Activated T-cell treated with anti-CD3 and anti-CD28 coated beads, Interleukin-2, amount 50 U/mL, for 24 hours (primary cell): ENCODE results near the gene PLAGL1.
"Not testable (repeated sequence)": the region's sequence is repeated elsewhere in the genome, so short reads cannot be mapped to it uniquely, and the experiment has no call there.

Experiments used
- DNase-seq: peaks from one replicate; pipeline ENCODE4 v3.0.0-alpha.2; 2020
- H3K27ac Mint-ChIP-seq: 2 replicates; pipeline ENCODE4 v1.8.0; 2020; ENCODE audit warnings: mild to moderate bottlenecking, mixed read lengths
- H3K27me3 Mint-ChIP-seq: 2 replicates; pipeline ENCODE4 v1.8.0; 2020; ENCODE audit warnings: mixed read lengths
- H3K36me3 Mint-ChIP-seq: 2 replicates; pipeline ENCODE4 v1.8.0; 2020; ENCODE audit warnings: low read depth, mixed read lengths
- H3K4me1 Mint-ChIP-seq: 2 replicates; pipeline ENCODE4 v1.8.0; 2020; ENCODE audit warnings: low read depth, mixed read lengths
- H3K4me3 Mint-ChIP-seq: 2 replicates; pipeline ENCODE4 v1.8.0; 2020; ENCODE audit warnings: mild to moderate bottlenecking, moderate library complexity, mixed read lengths
- H3K9me3 Mint-ChIP-seq: 2 replicates; pipeline ENCODE4 v1.8.0; 2020; ENCODE audit warnings: mixed read lengths

Gene PLAGL1

GRCh38 chr6:144008120-144008811 is at the start of gene PLAGL1:
Gene PLAGL1 (minus strand): TSS chr6:144008259. CDS start chr6:143948136, 60,123 bp downstream.
- H3K27ac Mint-ChIP-seq: peak within 1 kb of the TSS; percentile 50
- no peaks in the 10 kb centered on the region for H3K36me3 Mint-ChIP-seq
- DNase-seq: peak; percentile 57
- H3K27me3 Mint-ChIP-seq: peaks cover 38% of the 10 kb centered on the region
- no peaks in the 10 kb centered on the region for H3K9me3 Mint-ChIP-seq
- peak within 1 kb of the TSS; percentile 74 for H3K4me3 Mint-ChIP-seq
- peaks cover 17% of the 10 kb centered on the region for H3K4me1 Mint-ChIP-seq

GRCh38 chr6:144055121-144055931 is 47.3 kb upstream of the PLAGL1 start:
- DNase-seq: no peak
- Mint-ChIP-seq H3K9me3 (no peaks in the 10 kb centered on the region), H3K4me3 (peak overlapping the region; percentile 75), H3K27ac (peak overlapping the region; percentile 94), H3K36me3 (no peaks in the 10 kb centered on the region), H3K27me3 (no peaks in the 10 kb centered on the region), H3K4me1 (peaks cover 41% of the 10 kb centered on the region)

GRCh38 chr6:144053601-144054000 is 45.5 kb upstream of the PLAGL1 start:
- peaks cover 41% of the 10 kb centered on the region for H3K4me1 Mint-ChIP-seq
- H3K36me3 Mint-ChIP-seq: no peaks in the 10 kb centered on the region
- no peaks in the 10 kb centered on the region for H3K27me3 Mint-ChIP-seq
- H3K9me3 Mint-ChIP-seq: no peaks in the 10 kb centered on the region
- no peak overlapping the region for H3K27ac Mint-ChIP-seq
- H3K4me3 Mint-ChIP-seq: no peak overlapping the region
- no peak for DNase-seq

- Mint-ChIP-seq H3K36me3 (no peaks in the 10 kb centered on the region), H3K4me1 (peaks cover 40% of the 10 kb centered on the region), H3K27me3 (no peaks in the 10 kb centered on the region), H3K4me3 (no peak overlapping the region), H3K27ac (no peak overlapping the region), H3K9me3 (no peaks in the 10 kb centered on the region)
- no peak for DNase-seq
These were observed 44.4 kb upstream of the PLAGL1 start for GRCh38 chr6:144052488-144052887.

- H3K27me3 Mint-ChIP-seq: no peaks in the 10 kb centered on the region
- no peaks in the 10 kb centered on the region for H3K36me3 Mint-ChIP-seq
- peaks cover 16% of the 10 kb centered on the region for H3K4me1 Mint-ChIP-seq
- no peak overlapping the region for H3K4me3 Mint-ChIP-seq
- DNase-seq: no peak
- no peaks in the 10 kb centered on the region for H3K9me3 Mint-ChIP-seq
- no peak overlapping the region for H3K27ac Mint-ChIP-seq
These were observed 41.3 kb upstream of the PLAGL1 start for GRCh38 chr6:144049386-144049785.

GRCh38 chr6:144047688-144048087 is 39.6 kb upstream of the PLAGL1 start:
- Mint-ChIP-seq H3K36me3 (no peaks in the 10 kb centered on the region), H3K4me1 (peaks cover 5% of the 10 kb centered on the region), H3K9me3 (no peaks in the 10 kb centered on the region), H3K4me3 (no peak overlapping the region), H3K27me3 (no peaks in the 10 kb centered on the region), H3K27ac (no peak overlapping the region)
- no peak for DNase-seq

- DNase-seq, H3K27me3 Mint-ChIP-seq, H3K36me3 Mint-ChIP-seq, H3K27ac Mint-ChIP-seq, H3K9me3 Mint-ChIP-seq, H3K4me1 Mint-ChIP-seq, H3K4me3 Mint-ChIP-seq: not testable (repeated sequence)
These were observed 38.6 kb upstream of the PLAGL1 start for GRCh38 chr6:144046672-144047071.

- H3K27ac Mint-ChIP-seq, H3K4me1 Mint-ChIP-seq, H3K27me3 Mint-ChIP-seq: not testable (repeated sequence)
These were observed 36.9 kb upstream of the PLAGL1 start for GRCh38 chr6:144044989-144045388.

GRCh38 chr6:144036835-144037195 is 28.8 kb upstream of the PLAGL1 start:
- Mint-ChIP-seq H3K27ac (no peak overlapping the region), H3K4me1 (peaks cover 14% of the 10 kb centered on the region), H3K36me3 (no peaks in the 10 kb centered on the region), H3K9me3 (peaks cover 9% of the 10 kb centered on the region), H3K4me3 (no peak overlapping the region), H3K27me3 (no peaks in the 10 kb centered on the region)
- no peak for DNase-seq

More at GRCh38 chr6:144044989-144045388, 36.9 kb upstream of the PLAGL1 start:
- DNase-seq, H3K36me3 Mint-ChIP-seq, H3K9me3 Mint-ChIP-seq, H3K4me3 Mint-ChIP-seq: not testable (repeated sequence)

- Mint-ChIP-seq H3K9me3 (peaks cover 6% of the 10 kb centered on the region), H3K4me1 (peaks cover 14% of the 10 kb centered on the region), H3K27ac (peak overlapping the region; percentile 0), H3K27me3 (no peaks in the 10 kb centered on the region), H3K36me3 (no peaks in the 10 kb centered on the region), H3K4me3 (no peak overlapping the region)
- no peak for DNase-seq
These were observed 28.2 kb upstream of the PLAGL1 start for GRCh38 chr6:144036064-144036834.

GRCh38 chr6:144035416-144035815 is 27.4 kb upstream of the PLAGL1 start:
- no peak overlapping the region for H3K27ac Mint-ChIP-seq
- H3K4me1 Mint-ChIP-seq: peaks cover 14% of the 10 kb centered on the region
- no peak overlapping the region for H3K4me3 Mint-ChIP-seq
- no peaks in the 10 kb centered on the region for H3K27me3 Mint-ChIP-seq
- no peaks in the 10 kb centered on the region for H3K36me3 Mint-ChIP-seq
- no peak for DNase-seq
- peaks cover 6% of the 10 kb centered on the region for H3K9me3 Mint-ChIP-seq

- DNase-seq: no peak
- H3K27me3 Mint-ChIP-seq: no peaks in the 10 kb centered on the region
- H3K4me3 Mint-ChIP-seq: no peak overlapping the region
- no peaks in the 10 kb centered on the region for H3K36me3 Mint-ChIP-seq
- peaks cover 14% of the 10 kb centered on the region for H3K4me1 Mint-ChIP-seq
- peaks cover 6% of the 10 kb centered on the region for H3K9me3 Mint-ChIP-seq
- H3K27ac Mint-ChIP-seq: no peak overlapping the region
These were observed 26.0 kb upstream of the PLAGL1 start for GRCh38 chr6:144033816-144034735.

GRCh38 chr6:144029452-144029851 is 21.4 kb upstream of the PLAGL1 start:
- Mint-ChIP-seq H3K4me3 (no peak overlapping the region), H3K4me1 (no peaks in the 10 kb centered on the region), H3K27ac (no peak overlapping the region), H3K36me3 (no peaks in the 10 kb centered on the region), H3K27me3 (no peaks in the 10 kb centered on the region), H3K9me3 (peaks cover 6% of the 10 kb centered on the region)
- no peak for DNase-seq
